ENCODE measurements around the gene SUN3.
"Not testable (repeated sequence)": the region's sequence is repeated elsewhere in the genome, so short reads cannot be mapped to it uniquely, and the experiment has no call there.

Gene SUN3

GRCh38 chr7:48016641-48017040 is 12.3 kb downstream of the SUN3 start:
- Histone ChIP-seq H3K4me1 (ENCODE audit: control insufficient read depth, insufficient read depth, low read length) (peaks cover 5% of the 10 kb centered on the region), H3K27me3 (ENCODE audit: control insufficient read depth, insufficient read depth, low read length) (no peaks in the 10 kb centered on the region), H3K4me3 (ENCODE audit: low read length) (no peak overlapping the region), H3K9ac (ENCODE audit: low read length) (no peak overlapping the region), H3K36me3 (ENCODE audit: control insufficient read depth, insufficient read depth, low read length) (no peaks in the 10 kb centered on the region), H3K27ac (ENCODE audit: low read depth, low read length) (no peak overlapping the region)

- H3K27me3 ChIP-seq (ENCODE audit: control insufficient read depth, insufficient read depth, low read length): no peaks in the 10 kb centered on the region
- H3K36me3 ChIP-seq (ENCODE audit: control insufficient read depth, insufficient read depth, low read length): no peaks in the 10 kb centered on the region
- peaks cover 5% of the 10 kb centered on the region for H3K4me1 ChIP-seq (ENCODE audit: control insufficient read depth, insufficient read depth, low read length)
- H3K4me3 ChIP-seq (ENCODE audit: low read length): no peak overlapping the region
- no peak overlapping the region for H3K27ac ChIP-seq (ENCODE audit: low read depth, low read length)
- no peak overlapping the region for H3K9ac ChIP-seq (ENCODE audit: low read length)
Measured at GRCh38 chr7:48011951-48012350, 17.0 kb downstream of the SUN3 start.

GRCh38 chr7:48011323-48011722 is 17.6 kb downstream of the SUN3 start:
- Histone ChIP-seq H3K27ac (ENCODE audit: low read depth, low read length) (no peak overlapping the region), H3K36me3 (ENCODE audit: control insufficient read depth, insufficient read depth, low read length) (no peaks in the 10 kb centered on the region), H3K9ac (ENCODE audit: low read length) (no peak overlapping the region), H3K4me1 (ENCODE audit: control insufficient read depth, insufficient read depth, low read length) (peaks cover 5% of the 10 kb centered on the region), H3K27me3 (ENCODE audit: control insufficient read depth, insufficient read depth, low read length) (no peaks in the 10 kb centered on the region), H3K4me3 (ENCODE audit: low read length) (no peak overlapping the region)

- no peaks in the 10 kb centered on the region for H3K36me3 ChIP-seq (ENCODE audit: control insufficient read depth, insufficient read depth, low read length)
- H3K4me1 ChIP-seq (ENCODE audit: control insufficient read depth, insufficient read depth, low read length): peaks cover 5% of the 10 kb centered on the region
- H3K9ac ChIP-seq (ENCODE audit: low read length): no peak overlapping the region
Measured at GRCh38 chr7:48009954-48010353, 19.0 kb downstream of the SUN3 start.

GRCh38 chr7:48009257-48009656 is 19.6 kb downstream of the SUN3 start:
- no peak overlapping the region for H3K4me3 ChIP-seq (ENCODE audit: low read length)
- peaks cover 5% of the 10 kb centered on the region for H3K4me1 ChIP-seq (ENCODE audit: control insufficient read depth, insufficient read depth, low read length)
- H3K9ac ChIP-seq (ENCODE audit: low read length): no peak overlapping the region
- H3K27ac ChIP-seq (ENCODE audit: low read depth, low read length): no peak overlapping the region
- no peaks in the 10 kb centered on the region for H3K36me3 ChIP-seq (ENCODE audit: control insufficient read depth, insufficient read depth, low read length)
- no peaks in the 10 kb centered on the region for H3K27me3 ChIP-seq (ENCODE audit: control insufficient read depth, insufficient read depth, low read length)

More at GRCh38 chr7:48009954-48010353, 19.0 kb downstream of the SUN3 start:
- Histone ChIP-seq H3K27ac (ENCODE audit: low read depth, low read length) (no peak overlapping the region), H3K27me3 (ENCODE audit: control insufficient read depth, insufficient read depth, low read length) (no peaks in the 10 kb centered on the region), H3K4me3 (ENCODE audit: low read length) (no peak overlapping the region)

GRCh38 chr7:48006866-48007265 is 22.0 kb downstream of the SUN3 start:
- H3K9ac ChIP-seq (ENCODE audit: low read length): no peak overlapping the region
- H3K4me1 ChIP-seq (ENCODE audit: control insufficient read depth, insufficient read depth, low read length): peaks cover 2% of the 10 kb centered on the region
- no peaks in the 10 kb centered on the region for H3K36me3 ChIP-seq (ENCODE audit: control insufficient read depth, insufficient read depth, low read length)
- no peak overlapping the region for H3K4me3 ChIP-seq (ENCODE audit: low read length)
- no peaks in the 10 kb centered on the region for H3K27me3 ChIP-seq (ENCODE audit: control insufficient read depth, insufficient read depth, low read length)
- H3K27ac ChIP-seq (ENCODE audit: low read depth, low read length): no peak overlapping the region

- Histone ChIP-seq H3K27me3 (ENCODE audit: control insufficient read depth, insufficient read depth, low read length) (no peaks in the 10 kb centered on the region), H3K36me3 (ENCODE audit: control insufficient read depth, insufficient read depth, low read length) (no peaks in the 10 kb centered on the region), H3K4me3 (ENCODE audit: low read length) (no peak overlapping the region), H3K9ac (ENCODE audit: low read length) (no peak overlapping the region), H3K4me1 (ENCODE audit: control insufficient read depth, insufficient read depth, low read length) (no peaks in the 10 kb centered on the region), H3K27ac (ENCODE audit: low read depth, low read length) (no peak overlapping the region)
Measured at GRCh38 chr7:48004638-48005037, 24.3 kb downstream of the SUN3 start.

- Histone ChIP-seq H3K4me3 (ENCODE audit: low read length) (no peak overlapping the region), H3K9ac (ENCODE audit: low read length) (no peak overlapping the region), H3K4me1 (ENCODE audit: control insufficient read depth, insufficient read depth, low read length) (no peaks in the 10 kb centered on the region), H3K27me3 (ENCODE audit: control insufficient read depth, insufficient read depth, low read length) (no peaks in the 10 kb centered on the region), H3K27ac (ENCODE audit: low read depth, low read length) (no peak overlapping the region), H3K36me3 (ENCODE audit: control insufficient read depth, insufficient read depth, low read length) (no peaks in the 10 kb centered on the region)
Measured at GRCh38 chr7:48004032-48004431, 24.9 kb downstream of the SUN3 start.

GRCh38 chr7:48000164-48000563 is 28.7 kb downstream of the SUN3 start:
- not testable (repeated sequence) for H3K4me3 ChIP-seq (ENCODE audit: low read length); H3K27me3 ChIP-seq (ENCODE audit: control insufficient read depth, insufficient read depth, low read length); H3K27ac ChIP-seq (ENCODE audit: low read depth, low read length); H3K36me3 ChIP-seq (ENCODE audit: control insufficient read depth, insufficient read depth, low read length); H3K9ac ChIP-seq (ENCODE audit: low read length); H3K4me1 ChIP-seq (ENCODE audit: control insufficient read depth, insufficient read depth, low read length)

GRCh38 chr7:47999413-47999812 is 29.5 kb downstream of the SUN3 start:
- H3K36me3 ChIP-seq (ENCODE audit: control insufficient read depth, insufficient read depth, low read length): no peaks in the 10 kb centered on the region
- H3K27ac ChIP-seq (ENCODE audit: low read depth, low read length): no peak overlapping the region
- no peaks in the 10 kb centered on the region for H3K4me1 ChIP-seq (ENCODE audit: control insufficient read depth, insufficient read depth, low read length)

GRCh38 chr7:47992446-47992845 is 36.5 kb downstream of the SUN3 start:
- H3K27ac ChIP-seq (ENCODE audit: low read depth, low read length): no peak overlapping the region
- H3K36me3 ChIP-seq (ENCODE audit: control insufficient read depth, insufficient read depth, low read length): no peaks in the 10 kb centered on the region
- no peak overlapping the region for H3K9ac ChIP-seq (ENCODE audit: low read length)
- H3K27me3 ChIP-seq (ENCODE audit: control insufficient read depth, insufficient read depth, low read length): no peaks in the 10 kb centered on the region
- peak overlapping the region; percentile 78 for H3K4me3 ChIP-seq (ENCODE audit: low read length)
- no peaks in the 10 kb centered on the region for H3K4me1 ChIP-seq (ENCODE audit: control insufficient read depth, insufficient read depth, low read length)

More at GRCh38 chr7:47999413-47999812, 29.5 kb downstream of the SUN3 start:
- no peak overlapping the region for H3K9ac ChIP-seq (ENCODE audit: low read length)
- no peaks in the 10 kb centered on the region for H3K27me3 ChIP-seq (ENCODE audit: control insufficient read depth, insufficient read depth, low read length)
- no peak overlapping the region for H3K4me3 ChIP-seq (ENCODE audit: low read length)

- H3K4me3 ChIP-seq (ENCODE audit: low read length): peak overlapping the region; percentile 78
- no peaks in the 10 kb centered on the region for H3K4me1 ChIP-seq (ENCODE audit: control insufficient read depth, insufficient read depth, low read length)
- H3K27me3 ChIP-seq (ENCODE audit: control insufficient read depth, insufficient read depth, low read length): no peaks in the 10 kb centered on the region
- H3K27ac ChIP-seq (ENCODE audit: low read depth, low read length): peak overlapping the region; percentile 12
- H3K9ac ChIP-seq (ENCODE audit: low read length): no peak overlapping the region
- H3K36me3 ChIP-seq (ENCODE audit: control insufficient read depth, insufficient read depth, low read length): no peaks in the 10 kb centered on the region
Measured at GRCh38 chr7:47991741-47992311, 37.1 kb downstream of the SUN3 start.

- Histone ChIP-seq H3K27ac (ENCODE audit: low read depth, low read length) (peak overlapping the region; percentile 12), H3K27me3 (ENCODE audit: control insufficient read depth, insufficient read depth, low read length) (no peaks in the 10 kb centered on the region), H3K9ac (ENCODE audit: low read length) (no peak overlapping the region), H3K36me3 (ENCODE audit: control insufficient read depth, insufficient read depth, low read length) (no peaks in the 10 kb centered on the region), H3K4me3 (ENCODE audit: low read length) (peak overlapping the region; percentile 78), H3K4me1 (ENCODE audit: control insufficient read depth, insufficient read depth, low read length) (no peaks in the 10 kb centered on the region)
Measured at GRCh38 chr7:47991270-47991669, 37.6 kb downstream of the SUN3 start.
